GM19238 (cell line): ENCODE measurements around the gene CD244.
"Not testable (repeated sequence)": the region's sequence is repeated elsewhere in the genome, so short reads cannot be mapped to it uniquely, and the experiment has no call there.

Experiments used
- DNase-seq: peaks from one replicate; pipeline ENCODE4 v3.0.0; 2011; ENCODE audit warnings: low spot score; ENCODE audit not compliant: insufficient read length

The CD244 gene

DNA sequence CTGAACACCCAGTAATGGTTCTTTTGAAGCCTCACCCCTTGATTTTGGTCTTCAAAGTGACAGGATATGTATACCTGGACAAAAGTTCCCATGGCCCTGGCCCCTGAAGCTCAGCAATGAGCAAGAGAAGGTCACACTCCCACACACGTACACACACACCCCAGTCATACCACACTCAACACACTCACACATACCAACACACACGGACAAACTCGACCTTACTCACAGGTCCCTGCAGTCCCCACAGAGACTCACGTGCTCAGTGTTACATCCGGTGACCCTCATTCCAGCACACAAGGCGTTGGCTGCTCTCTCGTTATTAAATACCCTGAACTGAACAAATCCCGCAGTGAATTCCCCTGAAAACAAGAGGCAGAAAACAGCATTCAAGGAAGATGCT, 16.4 kb upstream of the CD244 start:
- DNase-seq: no peak

DNA sequence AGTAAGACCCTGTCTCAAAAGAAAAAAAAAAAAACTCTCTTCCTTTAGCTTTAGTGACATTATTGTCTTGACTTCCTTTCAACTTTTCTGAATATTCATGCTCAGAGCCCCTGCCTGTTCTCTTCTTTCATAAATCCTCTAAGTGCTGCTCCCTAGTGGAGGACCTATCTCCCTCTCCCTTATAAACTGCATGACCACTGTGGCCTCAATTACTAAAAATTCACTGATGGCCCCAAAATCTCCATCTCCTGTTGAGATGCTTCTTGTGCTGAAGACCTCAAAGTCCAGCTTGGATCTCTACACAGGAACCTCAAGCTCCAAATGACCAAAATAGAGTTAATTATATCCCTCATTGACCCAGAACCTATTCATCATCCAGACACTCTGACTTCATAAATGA, 14.5 kb upstream of the CD244 start:
- DNase-seq: no peak

DNA sequence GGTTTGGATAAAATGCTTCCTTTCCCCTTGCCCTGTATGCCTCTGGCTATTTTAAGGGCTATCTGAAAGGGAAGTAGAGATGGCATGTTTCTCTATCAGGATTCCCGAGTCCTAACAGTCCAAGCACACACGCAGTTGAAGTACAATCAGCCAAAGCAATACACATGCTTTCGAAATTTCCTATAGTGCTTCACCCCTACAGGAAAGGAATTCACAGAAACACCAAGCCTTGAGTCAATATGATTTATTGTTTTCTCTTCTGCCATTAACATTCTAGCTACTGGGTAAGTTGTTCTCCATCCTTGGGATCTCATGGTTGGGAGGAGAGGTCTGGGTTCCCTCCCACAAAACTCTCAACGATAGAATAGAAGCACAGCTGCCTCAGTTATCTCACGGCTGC, 13.6 kb upstream of the CD244 start:
- no peak for DNase-seq

DNA sequence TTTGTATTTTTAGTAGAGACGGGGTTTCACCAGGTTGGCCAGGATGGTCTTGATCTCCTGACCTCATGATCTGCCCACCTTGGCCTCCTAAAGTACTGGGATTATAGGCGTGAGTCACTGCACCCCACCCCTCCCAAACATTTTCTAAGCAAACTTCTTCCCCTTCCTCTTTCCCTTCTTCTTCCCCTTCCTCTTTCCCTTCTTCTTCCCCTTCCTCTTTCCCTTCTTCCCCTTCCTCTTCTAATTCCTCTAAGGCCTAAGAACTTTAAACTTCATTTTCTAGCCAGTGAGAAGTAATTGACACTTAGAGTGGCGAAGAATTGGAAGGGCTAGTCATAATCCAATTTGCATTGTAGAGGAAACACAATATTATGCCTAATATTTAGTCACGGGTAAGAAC, 12.9 kb upstream of the CD244 start:
- not testable (repeated sequence) for DNase-seq

DNA sequence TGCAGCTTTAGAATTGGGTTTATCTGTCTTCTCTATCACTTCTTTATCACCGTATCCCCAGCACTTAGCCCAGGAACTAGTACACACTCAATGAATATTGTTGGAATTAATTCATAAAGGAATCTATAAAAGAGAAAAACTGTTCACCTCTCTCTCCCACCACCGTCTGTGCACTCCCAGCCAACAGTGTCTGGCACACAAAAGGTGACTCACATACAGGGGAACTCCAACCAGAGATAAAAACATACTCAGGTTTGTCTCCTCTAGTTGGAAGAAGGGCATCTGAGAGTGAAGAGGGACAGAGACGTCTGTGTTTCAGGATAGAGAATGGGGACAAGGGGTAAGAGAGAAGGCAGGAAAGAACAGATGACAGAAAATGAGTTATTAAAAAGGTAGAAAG, 12.2 kb upstream of the CD244 start:
- no peak for DNase-seq

DNA sequence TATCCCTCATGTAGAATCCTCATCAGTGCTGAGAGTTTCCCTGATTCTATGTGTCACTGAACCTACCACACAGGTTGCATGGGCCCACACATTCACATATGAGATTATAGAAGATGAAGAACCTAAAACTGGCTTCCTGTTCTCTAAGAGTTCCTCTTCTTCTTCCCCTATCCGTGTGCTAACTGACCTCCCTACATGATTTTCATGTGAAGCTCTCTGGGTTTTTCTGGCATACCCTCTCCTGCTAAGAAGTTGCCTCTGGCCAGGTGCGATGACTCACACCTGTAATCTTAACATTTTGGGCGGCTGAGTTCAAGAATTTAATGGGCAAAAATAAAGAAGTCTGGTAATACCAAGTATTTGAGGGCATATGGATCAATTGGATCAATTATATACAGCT, 5.5 kb upstream of the CD244 start:
- DNase-seq: no peak

DNA sequence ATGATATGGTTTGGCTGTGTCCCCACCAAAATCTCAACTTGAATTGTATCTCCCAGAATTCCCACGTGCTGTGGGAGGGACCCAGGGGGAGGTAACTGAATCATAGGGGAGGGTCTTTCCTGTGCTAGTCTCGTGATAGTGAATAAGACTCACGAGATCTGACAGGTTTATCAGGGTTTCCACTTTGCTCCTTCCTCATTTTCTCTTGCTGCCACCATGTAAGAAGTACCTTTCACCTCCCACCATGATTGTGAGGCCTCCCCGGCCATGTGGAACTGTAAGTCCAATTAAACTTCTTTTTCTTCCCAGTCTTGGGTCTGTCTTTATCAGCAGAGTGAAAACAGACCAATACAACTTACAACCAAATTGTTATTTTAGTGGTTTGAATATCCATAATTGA, 5.0 kb upstream of the CD244 start:
- not testable (repeated sequence) for DNase-seq

DNA sequence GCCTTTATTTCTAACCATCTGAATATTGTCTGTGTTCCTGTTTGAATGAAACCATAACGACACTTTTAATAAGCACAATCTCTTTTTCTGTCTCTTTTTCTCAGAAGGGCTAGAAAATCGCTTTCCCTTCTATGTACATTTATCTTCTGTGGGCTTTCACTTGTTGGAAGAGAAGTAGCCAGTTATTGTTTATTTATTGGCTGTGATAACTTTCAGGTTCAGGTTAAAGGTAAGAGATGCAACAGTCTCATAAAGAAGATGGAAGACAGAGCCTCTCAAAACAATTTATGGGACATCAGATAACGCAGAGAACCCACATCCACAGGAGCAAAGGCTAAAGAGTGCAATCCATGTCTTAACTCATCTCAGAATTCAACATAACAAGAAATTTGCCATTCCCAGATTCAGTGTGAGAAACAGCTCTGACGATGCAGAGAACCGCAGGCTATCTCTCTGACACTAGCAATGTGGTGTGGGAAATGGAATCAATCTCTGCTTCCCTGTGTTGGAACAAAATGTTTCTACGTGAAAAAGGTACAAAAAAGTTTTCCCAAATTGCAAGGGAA, 4.1 kb upstream of the CD244 start:
- DNase-seq: no peak

DNA sequence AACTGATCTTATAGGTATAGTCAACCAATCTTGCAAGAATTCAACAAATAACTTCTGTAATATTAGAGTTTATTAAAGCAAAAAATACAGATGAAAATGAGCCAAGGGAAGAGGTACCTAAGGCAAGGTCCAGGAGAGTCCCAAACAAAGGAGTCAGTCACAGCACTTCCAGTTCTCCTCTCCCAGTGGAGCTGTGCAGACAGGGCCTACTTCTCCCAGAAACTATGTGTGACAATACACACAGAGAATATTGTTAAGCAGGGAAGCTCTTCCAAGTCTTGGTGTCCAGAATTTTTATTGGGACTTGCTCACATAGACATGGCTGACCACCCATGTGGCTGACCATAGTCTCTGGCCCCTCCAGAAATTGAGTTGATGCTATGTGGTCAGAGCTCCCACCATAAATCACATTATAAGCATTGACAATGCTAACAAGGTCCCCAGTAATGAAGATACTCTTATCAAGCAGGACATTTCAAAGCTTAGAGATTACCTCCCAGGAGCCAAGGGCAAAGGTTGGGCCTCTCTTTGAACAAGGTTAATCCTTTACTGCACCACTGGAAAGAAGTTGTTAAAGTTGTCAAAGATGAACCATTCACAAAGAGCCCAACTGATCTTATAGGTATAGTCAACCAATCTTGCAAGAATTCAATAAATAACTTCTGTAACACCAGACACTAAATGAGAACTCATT, 3.5 kb upstream of the CD244 start:
- DNase-seq: no peak

DNA sequence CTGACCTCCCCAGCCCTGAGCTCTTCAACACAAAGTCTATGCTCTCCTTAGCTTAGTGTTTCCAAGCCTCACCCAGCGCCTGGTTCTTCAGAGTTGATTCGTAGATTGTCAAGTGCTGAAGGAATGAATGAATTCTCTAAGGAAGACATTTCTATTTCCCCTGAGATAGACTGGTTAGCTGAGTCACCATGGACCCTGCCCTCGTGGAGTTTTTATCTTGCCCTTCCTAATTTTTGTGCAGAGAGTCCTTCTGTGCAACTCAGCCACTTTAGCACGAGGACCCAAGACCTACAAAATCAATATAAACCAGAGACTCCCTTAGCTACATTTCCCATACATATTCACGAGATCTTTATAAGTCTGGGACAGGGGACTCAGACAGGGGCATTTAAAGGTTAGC, 2.6 kb upstream of the CD244 start:
- DNase-seq: no peak

DNA sequence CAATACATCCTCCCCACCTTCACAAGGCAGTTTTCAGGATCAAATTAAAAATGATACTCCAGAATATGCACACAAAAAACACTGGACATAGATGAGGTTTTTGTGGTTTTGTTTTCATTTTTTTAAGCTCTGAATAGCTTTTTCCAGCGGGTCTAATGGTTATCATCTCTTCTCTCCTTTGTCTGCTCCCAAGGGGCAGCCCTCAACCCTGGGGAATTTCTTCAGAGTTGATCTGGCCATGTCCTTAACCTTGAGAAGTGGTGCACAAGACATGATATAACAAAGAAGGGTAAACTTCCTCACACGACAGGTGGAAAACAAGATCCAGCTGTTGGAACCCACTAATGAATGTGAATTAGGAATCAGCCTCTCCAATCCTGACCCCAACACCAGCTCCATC, 1.5 kb upstream of the CD244 start:
- DNase-seq: no peak

DNA sequence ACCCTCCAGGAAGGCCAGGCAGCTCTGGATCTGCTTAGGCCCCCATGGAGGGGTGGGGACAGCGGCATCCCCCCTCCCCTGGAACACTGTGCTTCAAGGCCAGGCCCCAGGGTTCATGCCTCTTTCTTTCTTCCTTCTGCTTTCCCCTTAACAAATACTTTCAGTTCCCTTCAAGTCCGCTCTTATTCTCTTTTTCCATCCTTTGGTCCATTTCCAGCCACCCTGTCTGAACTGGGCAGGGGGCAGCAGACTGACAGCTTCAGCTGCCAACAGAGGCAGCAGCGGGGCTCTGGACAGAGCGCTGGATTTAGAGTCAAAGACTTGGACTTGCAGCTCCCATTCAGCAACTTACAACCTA, 1.1 kb upstream of the CD244 start:
- no peak for DNase-seq

DNA sequence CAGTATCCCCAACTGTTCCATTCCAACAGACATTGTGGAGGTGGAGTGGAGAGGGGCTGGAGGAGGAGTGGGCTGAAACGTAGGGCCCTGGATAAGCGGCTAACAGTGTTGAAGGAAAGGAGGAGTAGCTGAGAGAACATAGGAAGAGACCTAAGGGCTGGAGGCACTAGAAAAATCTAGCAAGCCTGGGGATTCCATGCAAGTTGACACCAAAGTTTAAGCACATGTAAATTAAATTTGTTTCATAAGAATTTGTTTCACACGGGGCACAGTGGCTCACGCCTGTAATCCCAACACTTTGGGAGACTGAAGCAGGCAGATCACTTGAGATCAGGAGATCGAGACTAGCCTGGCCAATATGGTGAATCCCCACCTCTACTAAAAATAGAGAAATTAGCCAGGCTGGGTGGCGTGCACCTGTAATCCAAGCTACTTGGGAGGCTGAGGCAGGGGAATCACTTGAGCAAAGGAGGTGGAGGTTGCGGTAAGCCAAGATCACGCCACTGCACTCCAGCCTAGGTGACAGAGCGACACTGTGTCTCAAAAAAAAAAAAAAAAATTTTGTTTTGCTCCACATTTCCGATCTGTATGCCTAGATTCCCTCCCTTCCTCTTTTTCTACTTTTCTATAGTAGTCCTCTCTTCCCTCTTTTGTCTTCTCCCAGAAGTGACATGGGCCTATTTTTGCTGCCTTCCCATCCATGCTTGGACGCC, 530 bp upstream of the CD244 start:
- DNase-seq: no peak

DNA sequence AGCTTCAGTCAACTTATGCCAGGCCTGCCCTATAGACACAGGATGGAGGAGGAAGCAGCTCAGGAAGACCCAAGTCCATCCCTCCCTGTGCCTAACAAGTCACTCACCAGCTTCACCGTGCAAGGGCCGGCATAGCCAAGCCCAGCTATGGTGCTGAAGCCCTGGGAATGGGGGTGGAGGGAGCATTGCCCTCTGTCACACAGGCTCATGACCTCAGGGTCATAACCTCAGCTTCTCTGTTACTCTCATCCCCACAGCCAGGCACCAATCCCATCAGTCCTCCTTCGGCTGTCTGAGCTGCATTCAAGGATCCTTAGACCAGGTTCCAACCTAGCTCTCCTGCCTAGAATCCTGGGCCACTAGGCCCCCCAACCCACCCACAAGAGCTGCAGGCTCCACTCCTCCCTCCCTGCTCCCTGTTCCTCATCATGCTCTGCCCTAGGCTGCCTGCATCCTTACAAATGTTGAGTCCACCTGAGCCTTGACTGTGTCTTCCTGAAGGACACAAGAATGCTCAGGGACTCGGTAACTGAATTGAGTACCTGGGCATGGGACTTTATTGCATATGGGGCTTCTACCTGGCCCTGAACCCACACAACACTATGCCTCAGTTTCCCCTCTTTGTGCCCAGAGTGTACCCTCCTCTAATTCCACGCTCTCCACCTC, 1.7 kb downstream of the CD244 start:
- no peak for DNase-seq

DNA sequence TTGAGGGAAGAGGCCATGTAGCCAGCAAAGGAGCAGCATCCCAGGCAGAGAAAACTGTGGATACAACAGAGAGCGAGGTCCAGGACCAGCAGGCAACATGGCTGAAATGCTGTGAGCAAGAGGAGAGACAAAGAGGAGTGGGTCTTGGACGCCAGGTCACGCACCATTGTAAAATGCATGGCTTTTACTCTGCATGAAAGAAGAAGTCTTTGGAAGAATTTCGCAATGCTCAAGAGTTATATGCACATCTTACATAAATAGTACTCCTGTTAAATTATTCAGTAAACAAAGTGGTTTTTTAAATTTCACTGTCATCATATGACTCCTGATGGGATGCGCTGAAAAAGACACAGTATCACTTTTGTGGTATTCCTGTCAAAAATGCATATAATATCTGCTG, 3.5 kb downstream of the CD244 start:
- DNase-seq: no peak

DNA sequence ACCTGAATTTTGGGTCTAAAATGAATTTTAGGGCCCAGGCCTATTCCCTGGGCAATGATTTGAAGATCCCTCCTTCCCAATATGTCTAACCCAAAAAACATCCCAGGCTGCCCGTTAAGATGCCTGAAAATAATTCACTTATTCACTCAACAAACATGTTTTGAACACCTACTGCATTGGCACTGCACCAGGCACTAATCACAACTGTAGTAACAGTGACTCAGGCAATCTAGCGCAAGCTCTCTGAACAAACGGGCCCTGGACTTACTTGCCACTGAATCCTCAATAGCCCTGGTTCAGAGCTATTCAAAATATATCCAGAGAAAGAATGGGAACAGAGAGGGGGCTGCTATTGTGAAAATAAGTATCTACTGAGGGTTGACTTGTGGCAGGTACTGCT, 4.2 kb downstream of the CD244 start:
- no peak for DNase-seq

DNA sequence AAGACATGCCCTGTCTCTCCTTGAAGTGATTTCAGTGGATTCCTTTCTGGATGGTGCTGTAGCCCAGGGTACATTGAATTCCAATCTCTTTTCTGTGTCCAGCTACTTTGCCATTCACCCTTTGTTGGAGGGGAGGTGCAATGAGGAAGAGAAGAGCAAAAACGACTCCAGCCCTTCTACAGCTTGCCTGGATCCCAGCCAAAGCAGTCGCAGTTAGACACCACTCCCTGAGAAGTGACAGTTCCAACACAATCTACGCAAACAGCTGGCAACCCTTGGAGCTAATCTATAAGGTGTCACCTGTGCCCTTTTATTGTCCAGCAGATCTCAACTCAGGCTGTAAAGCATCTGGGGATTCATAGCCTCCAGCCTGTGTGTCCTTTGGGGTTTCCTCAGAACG, 4.6 kb downstream of the CD244 start:
- no peak for DNase-seq

DNA sequence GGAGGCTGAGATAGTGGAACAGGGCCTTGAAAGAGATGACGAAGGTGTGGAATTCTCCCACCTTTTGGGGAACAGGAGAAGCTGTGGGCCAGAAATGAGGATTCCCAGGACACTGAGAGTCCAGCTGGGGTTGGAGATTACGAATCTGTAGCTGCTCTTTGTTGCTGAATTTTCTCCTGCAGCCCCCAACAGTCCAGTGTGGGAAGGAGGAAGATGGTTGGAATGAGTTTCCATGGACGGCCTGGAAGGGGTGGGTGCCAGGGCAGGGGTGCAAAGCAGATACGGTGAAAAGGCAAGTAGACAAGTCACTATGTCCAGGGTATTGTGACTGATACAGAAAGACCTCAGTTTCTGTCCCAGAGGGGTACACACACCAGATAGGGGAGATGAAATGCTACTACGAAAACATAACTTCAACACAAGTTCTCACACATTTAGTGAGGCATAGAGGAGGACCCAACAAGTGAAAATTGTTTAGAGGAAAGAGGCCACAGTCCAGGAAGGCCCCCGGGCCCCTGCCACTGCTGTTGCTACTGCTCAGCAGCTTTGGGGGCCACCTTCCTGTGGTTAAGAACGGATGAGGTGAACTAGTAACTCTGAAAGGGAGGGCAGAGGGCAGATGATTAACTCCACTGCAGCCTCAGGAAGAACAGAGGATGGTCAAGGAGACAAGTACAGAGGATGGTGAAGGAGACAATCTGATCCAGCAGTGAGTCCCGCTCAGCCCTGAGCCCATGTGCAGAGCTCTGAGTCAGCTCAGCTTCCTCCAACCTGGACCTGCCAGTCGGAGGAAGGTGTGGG, 7.3 kb downstream of the CD244 start:
- DNase-seq: peak; percentile 47

DNA sequence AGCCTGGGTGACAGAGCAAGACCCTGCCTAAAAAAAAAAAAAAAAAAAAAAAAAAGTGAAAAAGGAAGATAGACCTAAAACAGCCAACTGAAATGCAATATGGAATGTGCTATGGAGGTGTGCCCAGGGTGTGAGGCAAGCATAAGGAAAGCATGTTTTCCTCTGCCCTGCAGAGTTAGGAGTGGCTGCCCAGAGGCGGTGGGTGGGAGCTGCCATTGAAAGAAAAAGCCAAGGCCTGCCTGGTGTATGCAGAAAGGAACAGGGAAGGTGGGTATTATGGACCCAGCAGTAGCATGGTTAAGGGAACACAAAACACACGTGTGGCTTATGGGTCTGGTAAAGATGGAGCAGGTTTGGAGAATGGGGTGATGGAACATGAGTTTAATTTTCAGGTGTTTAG, 8.9 kb downstream of the CD244 start:
- DNase-seq: no peak

DNA sequence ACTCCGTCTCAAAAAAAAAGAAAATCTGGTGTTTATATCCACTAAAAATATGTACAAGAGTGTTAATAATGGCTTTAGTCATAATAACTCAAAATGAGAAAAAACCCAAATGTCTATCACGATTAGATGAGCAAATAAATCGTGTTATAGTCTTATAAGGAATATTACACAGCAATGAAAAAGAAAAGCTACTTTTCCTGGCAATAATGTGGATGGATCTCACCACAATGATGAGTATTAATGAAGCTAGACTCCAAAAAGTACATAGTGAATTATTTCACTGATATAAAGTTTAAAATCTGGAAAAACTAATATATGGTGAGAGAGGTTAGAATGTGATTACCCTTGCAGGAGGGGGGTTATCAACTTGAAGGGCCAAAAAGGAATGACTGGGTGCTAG, 9.7 kb downstream of the CD244 start:
- no peak for DNase-seq

DNA sequence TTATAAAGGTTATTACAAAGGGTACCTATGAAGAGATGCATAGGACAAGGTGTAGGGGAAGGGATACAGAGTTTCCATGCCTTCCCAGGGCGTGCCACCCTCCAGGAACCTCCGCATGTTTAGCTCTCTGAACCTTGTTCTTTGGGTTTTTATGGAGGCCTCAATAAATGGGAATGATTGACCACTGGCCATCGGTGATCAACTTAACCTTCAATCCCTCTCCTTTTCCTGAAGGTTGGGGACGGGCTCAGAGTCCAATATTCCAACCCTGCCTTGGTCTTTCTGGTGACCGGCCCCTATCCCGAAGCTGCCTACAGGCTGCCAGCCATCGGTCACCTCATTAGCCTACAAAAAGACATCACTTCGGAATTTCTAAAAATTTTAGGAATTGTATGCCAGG, 11.7 kb downstream of the CD244 start:
- DNase-seq: no peak

DNA sequence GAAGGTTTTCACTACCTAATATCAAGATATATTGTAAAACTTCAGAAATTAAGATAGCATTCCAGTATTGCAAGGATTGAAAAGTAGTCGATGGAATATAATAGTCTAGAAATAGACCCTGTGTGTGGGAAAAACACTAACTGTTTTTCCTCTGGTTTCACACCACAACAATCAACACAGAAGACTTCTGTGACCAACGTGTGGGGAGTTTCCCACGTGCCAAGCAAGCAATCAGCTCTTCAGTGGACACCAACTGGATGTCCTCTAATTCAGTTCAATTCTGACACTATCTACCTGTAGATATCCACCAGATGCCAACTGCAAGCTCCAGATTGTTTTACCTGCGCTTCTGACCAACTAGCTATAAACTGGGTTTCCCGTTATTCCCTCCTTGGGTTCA, 12.1 kb downstream of the CD244 start:
- no peak for DNase-seq
